Sigmoid colon (tissue), 7 donors: ENCODE data around the gene VDAC2. TPM values are rescaled to one million over a fixed set of nuclear protein-coding genes. Genes with fewer than 3 reads are reported as not detected.
A peak's percentile ranks its signal among the peaks of the same experiment; 100 is the strongest.
"Not testable (repeated sequence)": the region's sequence is repeated elsewhere in the genome, so short reads cannot be mapped to it uniquely, and the experiment has no call there.

Source experiments
- DNase-seq: peaks from one replicate; pipeline ENCODE4 v3.0.0-alpha.2; 2019
- H3K27ac ChIP-seq, 4 donors: fragments of 200-600 bp; sonication (generic); one replicate each; pipeline ENCODE4 v1.5.1; 2016 to 2019; ENCODE audit warnings: mild to moderate bottlenecking in 1 of 4
- H3K27me3 ChIP-seq, 3 donors: fragments of 200-600 bp; sonication (generic); one replicate each; pipeline ENCODE4 v1.5.1; 2019; ENCODE audit warnings: mild to moderate bottlenecking in 1 of 3
- H3K36me3 ChIP-seq, 4 donors: fragments of 200-600 bp; sonication (generic); one replicate each; pipeline ENCODE4 v1.5.1; 2016 to 2019
- H3K4me1 ChIP-seq, 4 donors: fragments of 200-600 bp; sonication (generic); one replicate each; pipeline ENCODE4 v1.5.1; 2017 to 2019
- H3K4me3 ChIP-seq, 4 donors: fragments of 200-600 bp; sonication (generic); one replicate each; pipeline ENCODE4 v1.5.1; 2017 to 2019; ENCODE audit warnings: mild to moderate bottlenecking in 2 of 4, moderate library complexity in 1 of 4
- H3K9me3 ChIP-seq, 4 donors: fragments of 200-600 bp in 3 of 4; sonication (generic) in 3 of 4; one replicate each; pipeline versions ENCODE4 v1.5.1 to v1.6.1; 2013 to 2019
- EP300 ChIP-seq, 4 donors: sonication (generic); formaldehyde crosslinking; IDR thresholded peaks; one replicate each; pipeline ENCODE4 v1.6.1; 2017; ENCODE audit warnings: antibody characterized with exemption in 4 of 4
- POLR2A ChIP-seq, 2 donors: fragments of 450-650 bp; IDR thresholded peaks; one replicate each; pipeline ENCODE4 v1.6.1; 2016; ENCODE audit warnings: antibody characterized with exemption in 2 of 2, mild to moderate bottlenecking in 2 of 2, moderate library complexity in 2 of 2
- POLR2AphosphoS5 ChIP-seq, 4 donors: sonication (generic); formaldehyde crosslinking; IDR thresholded peaks; one replicate each; pipeline ENCODE4 v1.6.1; 2017; ENCODE audit warnings: antibody characterized with exemption in 4 of 4
- WGBS, 2 donors: extraction: QIAGEN DNeasy Blood & Tissue Kit; methylation state at CpG; one replicate each; pipeline ENCODE4 v1.1.7; 2013; 5-methylcytosine and 5-hydroxymethylcytosine counted together
- intact Hi-C: fragments of 100-400 bp; cut with DNase I; formaldehyde crosslinking; loops from one replicate; pipeline ENCODE4 v1.15.1; 2023
- polyA plus RNA-seq, 3 donors: library from polyadenylated mRNA; stranded (reverse); fragments of 200-250 nt; gene quantifications; one replicate each; pipeline ENCODE4 v1.2.3, GENCODE V29; 2013
- total RNA-seq, 4 donors: library from RNA; depleted of rRNA; stranded (reverse); fragments of >200 nt; gene quantifications; one replicate each; pipeline ENCODE4 v1.1.0, GENCODE V29; 2016
- TF ChIP-seq, protein P1 (sequence below), 4 experiments: fragments of 450-650 bp in 3 of 4; fragments of 200-600 bp in 1 of 4; IDR thresholded peaks; one replicate each; pipeline ENCODE4 v1.5.1; 2016 to 2019; ENCODE audit warnings: antibody characterized with exemption in 4 of 4, mild to moderate bottlenecking in 3 of 4, moderate library complexity in 2 of 4
- donor health status: healthy with polysubstance abuse.
- donor health status: Bipolar disorder and iron deficiency.
- donor health status: healthy.

VDAC2 gene
- total and polyA plus RNA-seq, 7 donors = 205 to 437 (median 249) TPM

GRCh38 chr10:75205908-75206307, 4.7 kb upstream of the VDAC2 start:
- H3K27me3 ChIP-seq = no peaks in the 10 kb centered on the region
- peaks cover 0 to 50% (median 38%) of the 10 kb centered on the region in 4 donors for H3K4me1 ChIP-seq
- no peaks in the 10 kb centered on the region for H3K36me3 ChIP-seq
- intact Hi-C loops = no loop called here
- H3K4me3 ChIP-seq = no peak overlapping the region
- H3K27ac ChIP-seq = no peak overlapping the region
- WGBS, 2 donors = 91 to 93% methylated on average over 2 of the region's 2 CpGs
- H3K9me3 ChIP-seq = no peaks in the 10 kb centered on the region
- TF ChIP-seq, protein P1, sequence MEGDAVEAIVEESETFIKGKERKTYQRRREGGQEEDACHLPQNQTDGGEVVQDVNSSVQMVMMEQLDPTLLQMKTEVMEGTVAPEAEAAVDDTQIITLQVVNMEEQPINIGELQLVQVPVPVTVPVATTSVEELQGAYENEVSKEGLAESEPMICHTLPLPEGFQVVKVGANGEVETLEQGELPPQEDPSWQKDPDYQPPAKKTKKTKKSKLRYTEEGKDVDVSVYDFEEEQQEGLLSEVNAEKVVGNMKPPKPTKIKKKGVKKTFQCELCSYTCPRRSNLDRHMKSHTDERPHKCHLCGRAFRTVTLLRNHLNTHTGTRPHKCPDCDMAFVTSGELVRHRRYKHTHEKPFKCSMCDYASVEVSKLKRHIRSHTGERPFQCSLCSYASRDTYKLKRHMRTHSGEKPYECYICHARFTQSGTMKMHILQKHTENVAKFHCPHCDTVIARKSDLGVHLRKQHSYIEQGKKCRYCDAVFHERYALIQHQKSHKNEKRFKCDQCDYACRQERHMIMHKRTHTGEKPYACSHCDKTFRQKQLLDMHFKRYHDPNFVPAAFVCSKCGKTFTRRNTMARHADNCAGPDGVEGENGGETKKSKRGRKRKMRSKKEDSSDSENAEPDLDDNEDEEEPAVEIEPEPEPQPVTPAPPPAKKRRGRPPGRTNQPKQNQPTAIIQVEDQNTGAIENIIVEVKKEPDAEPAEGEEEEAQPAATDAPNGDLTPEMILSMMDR (IDR thresholded peaks at IDR 0.05) = no peak
- TF ChIP-seq EP300 (IDR thresholded peaks at IDR 0.05) (no peak), POLR2AphosphoS5 (IDR thresholded peaks at IDR 0.05) (no peak), POLR2A (IDR thresholded peaks at IDR 0.05) (no peak)
- peak; percentile 12 for DNase-seq

DNA sequence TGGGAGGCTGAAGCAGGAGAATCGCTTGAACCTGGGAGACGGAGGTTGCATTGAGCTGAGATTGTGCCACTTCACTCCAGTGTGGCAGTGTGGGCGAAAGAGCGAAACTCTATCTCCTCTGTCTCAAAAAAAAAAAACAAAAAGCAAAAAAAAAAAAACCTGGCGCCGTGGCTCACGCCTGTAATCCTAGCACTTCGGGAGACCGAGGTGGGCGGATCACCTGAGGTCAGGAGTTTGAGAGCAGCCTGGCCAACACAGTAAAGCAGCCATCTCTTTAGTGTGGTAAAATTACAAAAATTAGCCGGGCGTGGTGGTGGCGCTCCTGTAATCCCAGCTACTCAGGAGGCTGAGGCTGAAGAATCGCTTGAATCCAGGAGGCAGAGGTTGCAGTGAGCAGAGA, 4.0 kb upstream of the VDAC2 start:
- peaks cover 0 to 53% (median 37%) of the 10 kb centered on the region in 4 donors for H3K4me1 ChIP-seq
- H3K4me3 ChIP-seq, intact Hi-C loops, H3K9me3 ChIP-seq, H3K27ac ChIP-seq, H3K36me3 ChIP-seq, H3K27me3 ChIP-seq: not testable (repeated sequence)
- WGBS, 2 donors = 93% methylated on average over 14 of the region's 14 CpGs
- DNase-seq = peak; percentile 34

GRCh38 chr10:75207079-75207856, 3.3 kb upstream of the VDAC2 start:
- WGBS, 2 donors = 76 to 86% methylated on average over 13 of the region's 13 CpGs
- H3K36me3 ChIP-seq = peaks cover 0 to 4% (median 2%) of the 10 kb centered on the region in 4 donors
- intact Hi-C loops = no loop called here
- H3K9me3 ChIP-seq = no peaks in the 10 kb centered on the region
- H3K4me3 ChIP-seq = no peak overlapping the region
- TF ChIP-seq POLR2AphosphoS5 (IDR thresholded peaks at IDR 0.05) = no peak
- no peak for TF ChIP-seq EP300 (IDR thresholded peaks at IDR 0.05)
- TF ChIP-seq POLR2A (IDR thresholded peaks at IDR 0.05) = no peak
- TF ChIP-seq, protein P1 (IDR thresholded peaks at IDR 0.05) = no peak
- H3K27ac ChIP-seq = peak overlapping the region in 3 of 4 donors; percentile 99 to 100 (median 100)
- peak; percentile 40 for DNase-seq
- H3K27me3 ChIP-seq = no peaks in the 10 kb centered on the region
- peaks cover 0 to 54% (median 40%) of the 10 kb centered on the region in 4 donors for H3K4me1 ChIP-seq

DNA sequence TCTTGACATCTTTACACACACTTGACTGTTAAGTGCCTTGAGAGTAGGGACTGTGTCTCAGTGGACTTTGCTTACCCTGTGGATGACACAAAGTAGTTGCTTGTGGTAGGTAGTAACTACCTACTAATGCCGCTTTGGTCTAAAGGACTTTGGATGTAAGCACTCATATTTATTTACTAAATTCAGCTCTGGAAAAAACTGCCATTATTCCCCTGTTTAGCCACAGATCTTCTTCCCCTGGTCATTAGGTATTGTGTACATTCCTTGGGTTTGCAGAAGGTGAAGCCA, 2.8 kb upstream of the VDAC2 start:
- intact Hi-C loops = no loop called here
- DNase-seq = no peak
- TF ChIP-seq, protein P1 (IDR thresholded peaks at IDR 0.05) = no peak
- TF ChIP-seq POLR2A (IDR thresholded peaks at IDR 0.05) = no peak
- no peak for TF ChIP-seq EP300 (IDR thresholded peaks at IDR 0.05)
- no peak for TF ChIP-seq POLR2AphosphoS5 (IDR thresholded peaks at IDR 0.05)
- H3K27ac ChIP-seq = peak overlapping the region in 3 of 4 donors; percentile 99 to 100 (median 100)
- H3K9me3 ChIP-seq = no peaks in the 10 kb centered on the region
- 87 to 96% methylated on average over 1 of the region's 1 CpG for WGBS, 2 donors
- no peaks in the 10 kb centered on the region for H3K27me3 ChIP-seq
- peaks cover 0 to 10% (median 6%) of the 10 kb centered on the region in 4 donors for H3K36me3 ChIP-seq
- H3K4me1 ChIP-seq = peaks cover 0 to 54% (median 40%) of the 10 kb centered on the region in 4 donors
- no peak overlapping the region for H3K4me3 ChIP-seq

GRCh38 chr10:75208181-75208580, 2.4 kb upstream of the VDAC2 start:
- peak overlapping the region; percentile 99 to 100 (median 100) for H3K27ac ChIP-seq
- intact Hi-C loops = no loop called here
- peak; percentile 60 for DNase-seq

More at GRCh38 chr10:75208181-75208580, 2.4 kb upstream of the VDAC2 start:
- H3K4me3 ChIP-seq = no peak overlapping the region
- TF ChIP-seq, protein P1 (IDR thresholded peaks at IDR 0.05) = no peak
- TF ChIP-seq POLR2AphosphoS5 (IDR thresholded peaks at IDR 0.05) = peak in 1 of 4 donors; percentile 36
- TF ChIP-seq EP300 (IDR thresholded peaks at IDR 0.05) = no peak
- 84 to 87% methylated on average over 4 of the region's 4 CpGs for WGBS, 2 donors
- H3K4me1 ChIP-seq = peaks cover 0 to 54% (median 40%) of the 10 kb centered on the region in 4 donors
- peaks cover 0 to 13% (median 9%) of the 10 kb centered on the region in 4 donors for H3K36me3 ChIP-seq
- H3K27me3 ChIP-seq = no peaks in the 10 kb centered on the region
- H3K9me3 ChIP-seq = no peaks in the 10 kb centered on the region
